Left hindlimb (tissue), 1 donor: ENCODE measurements around the gene XCL1.

Experiments
- DNase-seq: peaks from one replicate; pipeline ENCODE4 v3.0.0-alpha.2; 2018

Gene XCL1

GRCh38 chr1:168607872-168608428 is 31.5 kb downstream of the XCL1 start:
- no peak for DNase-seq

- DNase-seq, result peak; percentile 72
These were observed 32.7 kb downstream of the XCL1 start for GRCh38 chr1:168608796-168609715.

- DNase-seq, result no peak
These were observed 33.5 kb downstream of the XCL1 start for GRCh38 chr1:168609741-168610510.

GRCh38 chr1:168613038-168613451 is 36.6 kb downstream of the XCL1 start:
- DNase-seq, result no peak

- DNase-seq, result peak; percentile 59
These were observed 37.4 kb downstream of the XCL1 start for GRCh38 chr1:168613691-168614231.

- no peak for DNase-seq
These were observed 37.8 kb downstream of the XCL1 start for GRCh38 chr1:168614235-168614634.

GRCh38 chr1:168615965-168616364 is 39.6 kb downstream of the XCL1 start:
- no peak for DNase-seq

- no peak for DNase-seq
These were observed 41.8 kb downstream of the XCL1 start for GRCh38 chr1:168617974-168618750.

GRCh38 chr1:168618886-168619285 is 42.5 kb downstream of the XCL1 start:
- no peak for DNase-seq

GRCh38 chr1:168621356-168621755 is 45.0 kb downstream of the XCL1 start:
- DNase-seq, result no peak

GRCh38 chr1:168623003-168623828 is 46.8 kb downstream of the XCL1 start:
- DNase-seq, result no peak

GRCh38 chr1:168623831-168624230 is 47.4 kb downstream of the XCL1 start:
- no peak for DNase-seq

- DNase-seq, result no peak
These were observed 49.9 kb downstream of the XCL1 start for GRCh38 chr1:168626326-168626725.

- DNase-seq, result no peak
These were observed 51.0 kb downstream of the XCL1 start for GRCh38 chr1:168627370-168627769.

- no peak for DNase-seq
These were observed 52.4 kb downstream of the XCL1 start for GRCh38 chr1:168628807-168629206.

- no peak for DNase-seq
These were observed 53.1 kb downstream of the XCL1 start for GRCh38 chr1:168629466-168629865.
